ENCODE results near the gene RWDD1. TPM values are rescaled to one million over a fixed set of nuclear protein-coding genes. Genes with fewer than 3 reads are reported as not detected.

RWDD1 gene
- total and polyA plus RNA-seq, 2 of the 13 experiments (the other 11 are each of a cell fraction or from before 2014, with no cell fraction given) = 27.4 to 67.1 TPM

- peak; percentile 36; the same call in 1 of the 2 replicates for TF ChIP-seq NCOA1 (CRISPR knock-in tag; IDR thresholded peaks at IDR 0.05)
- 0 out of 2 replicates have a peak, but pooled peaks have one; percentile 25 for TF ChIP-seq ATF6 (CRISPR knock-in tag; conservative IDR thresholded peaks at IDR 0.05)
- no peak for TF ChIP-seq CEBPZ (IDR thresholded peaks at IDR 0.05; ENCODE audit: low read length)
- peak; percentile 99 for TF ChIP-seq KAT8 (CRISPR knock-in tag; IDR thresholded peaks at IDR 0.05)
- peak; percentile 50; the same call in 1 of the 2 replicates for TF ChIP-seq PBX3 (CRISPR knock-in tag; IDR thresholded peaks at IDR 0.05; ENCODE audit: borderline replicate concordance)
- no peak for TF ChIP-seq HOXA7 (CRISPR knock-in tag; IDR thresholded peaks at IDR 0.05)
- peak; percentile 95; the same call in 1 of the 2 replicates for TF ChIP-seq BCL3 (CRISPR knock-in tag; IDR thresholded peaks at IDR 0.05)
- TF ChIP-seq ZBTB42 (CRISPR knock-in tag; IDR thresholded peaks at IDR 0.05) = no peak
- TF ChIP-seq HOMEZ (CRISPR knock-in tag; IDR thresholded peaks at IDR 0.05; ENCODE audit: low read depth) = peak; percentile 80; the same call in 1 of the 2 replicates
- TF ChIP-seq ZNF563 (CRISPR knock-in tag; IDR thresholded peaks at IDR 0.05) = peak; percentile 95
- no peak for TF ChIP-seq CCAR2 (optimal IDR thresholded peaks at IDR 0.05; ENCODE audit: low read depth, low read length)
- 0 out of 2 replicates have a peak, but pooled peaks have one; percentile 31 for TF ChIP-seq DMTF1 (CRISPR knock-in tag; IDR thresholded peaks at IDR 0.05)
- no peak for TF ChIP-seq ZNF775 (CRISPR knock-in tag; IDR thresholded peaks at IDR 0.05; ENCODE audit: borderline replicate concordance)
Observed at GRCh38 chr6:116570856-116571682, at the start of gene RWDD1 (continued).

All from HepG2 (cell line).